NCI-H2171 treated with DMSO at 0.1 percent for 48 hours (cell line): ENCODE results near the gene FDX1.
A peak's percentile ranks its signal among the peaks of the same experiment; 100 is the strongest.
"Not testable (repeated sequence)": the region's sequence is repeated elsewhere in the genome, so short reads cannot be mapped to it uniquely, and the experiment has no call there.

Experiments
- DNase-seq: peaks from one replicate; lab custom pipeline; 2025; lab: John Stamatoyannopoulos, UW

Gene FDX1

GRCh38 chr11:110429731-110430266 lies at the start of gene FDX1:
FDX1 (plus strand) TSS chr11:110429948; CDS start chr11:110430121, 173 bp downstream.
- peak; percentile 89 for DNase-seq

- no peak for DNase-seq
Measured at GRCh38 chr11:110380836-110381622, 48.7 kb upstream of the FDX1 start.

- DNase-seq = not testable (repeated sequence)
Measured at GRCh38 chr11:110388231-110388630, 41.5 kb upstream of the FDX1 start.

- no peak for DNase-seq
Measured at GRCh38 chr11:110389965-110390364, 39.8 kb upstream of the FDX1 start.

GRCh38 chr11:110392056-110392455 lies 37.7 kb upstream of the FDX1 start:
- no peak for DNase-seq

- not testable (repeated sequence) for DNase-seq
Measured at GRCh38 chr11:110397668-110398286, 32.0 kb upstream of the FDX1 start.

GRCh38 chr11:110403585-110403984 lies 26.2 kb upstream of the FDX1 start:
- not testable (repeated sequence) for DNase-seq

GRCh38 chr11:110405636-110406035 lies 24.1 kb upstream of the FDX1 start:
- DNase-seq = not testable (repeated sequence)

GRCh38 chr11:110407315-110407714 lies 22.4 kb upstream of the FDX1 start:
- no peak for DNase-seq

GRCh38 chr11:110409174-110409573 lies 20.6 kb upstream of the FDX1 start:
- no peak for DNase-seq

GRCh38 chr11:110410651-110411050 lies 19.1 kb upstream of the FDX1 start:
- DNase-seq = no peak

- no peak for DNase-seq
Measured at GRCh38 chr11:110415081-110415480, 14.7 kb upstream of the FDX1 start.

GRCh38 chr11:110421658-110422057 lies 8.1 kb upstream of the FDX1 start:
- DNase-seq = not testable (repeated sequence)

- DNase-seq = no peak
Measured at GRCh38 chr11:110422306-110422905, 7.3 kb upstream of the FDX1 start.

- DNase-seq = no peak
Measured at GRCh38 chr11:110424775-110425444, 4.8 kb upstream of the FDX1 start.

GRCh38 chr11:110425751-110426545 lies 3.8 kb upstream of the FDX1 start:
- peak; percentile 76 for DNase-seq

GRCh38 chr11:110428040-110428439 lies 1.7 kb upstream of the FDX1 start:
- no peak for DNase-seq

- no peak for DNase-seq
Measured at GRCh38 chr11:110428956-110429730, 605 bp upstream of the FDX1 start.

- peak; percentile 41 for DNase-seq
Measured at GRCh38 chr11:110430267-110431050, 711 bp downstream of the FDX1 start.
